Myocyte (in vitro differentiated cells): ENCODE measurements around the gene THOC7. TPM values are rescaled to one million over a fixed set of nuclear protein-coding genes. Genes with fewer than 3 reads are reported as not detected.

ENCODE experiments used
- DNase-seq: peaks from one replicate; pipeline ENCODE4 v3.0.0-alpha.2; 2012; ENCODE audit warnings: low read depth
- total RNA-seq: library from RNA; depleted of rRNA; stranded (reverse); fragments of >200 nt; gene quantifications from 2 replicates; pipeline ENCODE4 v1.2.3, GENCODE V29; 2014

Gene THOC7
- total RNA-seq, 1 donor from 2014 or later: 57.7 TPM

GRCh38 chr3:63878394-63879060 lies 14.9 kb upstream of the THOC7 start:
- DNase-seq: no peak

- DNase-seq: no peak
Observed at GRCh38 chr3:63877737-63878393, 14.3 kb upstream of the THOC7 start.

GRCh38 chr3:63876260-63876659 lies 12.7 kb upstream of the THOC7 start:
- no peak for DNase-seq

DNA sequence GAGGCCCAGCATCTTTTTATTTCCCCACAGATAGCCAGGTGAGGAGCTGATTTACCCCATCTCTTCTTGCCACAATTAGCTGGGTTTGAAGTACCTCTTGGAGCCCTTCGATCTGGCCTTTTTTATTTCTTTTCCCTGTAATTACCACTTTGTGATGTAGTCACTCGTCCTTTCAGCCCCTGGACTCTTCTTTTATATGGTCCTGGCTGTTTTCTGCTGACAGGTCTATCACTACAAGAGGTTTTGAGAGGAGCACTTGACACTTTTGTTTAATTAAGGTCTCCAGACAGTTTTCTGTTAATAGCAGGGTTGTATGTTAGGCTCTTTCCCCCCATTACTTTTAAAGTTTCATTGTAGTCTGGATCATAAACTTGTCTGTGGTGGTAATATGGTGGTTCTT lies 11.9 kb upstream of the THOC7 start:
- no peak for DNase-seq

GRCh38 chr3:63874769-63875168 lies 11.2 kb upstream of the THOC7 start:
- DNase-seq: no peak

- DNase-seq: peak; percentile 61
Observed at GRCh38 chr3:63872135-63872924, 8.7 kb upstream of the THOC7 start.

- no peak for DNase-seq
Observed at GRCh38 chr3:63870615-63871005, 7.0 kb upstream of the THOC7 start.

DNA sequence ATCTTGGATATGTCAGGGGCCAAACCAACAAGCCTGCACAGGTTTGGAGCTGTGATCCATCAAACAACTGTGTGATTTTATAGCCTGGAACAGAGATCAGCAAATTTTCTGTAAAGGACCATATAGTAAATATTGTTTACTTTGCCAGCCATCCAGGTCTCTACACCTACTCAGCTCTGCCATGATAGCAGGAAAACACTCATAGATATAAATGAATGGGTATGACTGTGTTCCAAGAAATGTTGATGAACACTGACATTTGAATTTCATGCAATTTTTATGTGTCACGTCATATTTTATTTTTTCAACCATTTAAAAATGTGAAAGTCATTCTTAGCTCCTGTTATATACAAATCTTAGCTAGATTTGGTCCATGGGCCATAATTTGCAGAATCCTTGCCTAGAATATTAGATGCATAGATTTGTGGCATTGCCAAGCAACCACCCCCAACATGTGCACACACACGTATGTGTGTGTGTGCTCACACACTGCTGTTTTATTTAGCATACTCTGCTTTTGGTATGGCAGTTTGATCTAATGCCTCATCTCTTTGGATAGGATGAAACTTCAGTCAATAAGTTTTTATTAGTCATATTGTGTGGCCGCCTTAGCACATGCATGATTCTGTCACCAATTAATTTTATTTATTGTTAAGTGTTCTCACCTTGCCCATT lies 6.5 kb upstream of the THOC7 start:
- no peak for DNase-seq

- no peak for DNase-seq
Observed at GRCh38 chr3:63867225-63867624, 3.6 kb upstream of the THOC7 start.

DNA sequence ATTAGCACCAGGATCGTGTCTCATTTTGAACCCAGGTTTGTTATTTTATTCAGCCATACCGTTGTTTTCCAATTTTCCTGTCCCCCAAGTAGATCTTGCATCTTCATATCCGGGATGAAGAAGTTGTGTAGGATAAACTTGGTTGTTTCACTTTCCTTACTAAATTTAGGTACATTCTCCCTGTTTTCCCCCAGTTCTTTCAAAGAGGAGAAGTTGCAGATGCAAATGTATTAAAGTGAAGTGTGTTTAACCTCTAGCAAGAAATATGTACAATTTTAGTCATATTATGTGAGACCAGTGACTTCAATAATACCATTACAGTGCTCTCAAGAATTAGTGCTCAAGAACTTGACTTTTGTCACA lies 1.3 kb upstream of the THOC7 start:
- DNase-seq: no peak

GRCh38 chr3:63864008-63864964 lies 681 bp upstream of the THOC7 start:
- peak; percentile 28 for DNase-seq

DNA sequence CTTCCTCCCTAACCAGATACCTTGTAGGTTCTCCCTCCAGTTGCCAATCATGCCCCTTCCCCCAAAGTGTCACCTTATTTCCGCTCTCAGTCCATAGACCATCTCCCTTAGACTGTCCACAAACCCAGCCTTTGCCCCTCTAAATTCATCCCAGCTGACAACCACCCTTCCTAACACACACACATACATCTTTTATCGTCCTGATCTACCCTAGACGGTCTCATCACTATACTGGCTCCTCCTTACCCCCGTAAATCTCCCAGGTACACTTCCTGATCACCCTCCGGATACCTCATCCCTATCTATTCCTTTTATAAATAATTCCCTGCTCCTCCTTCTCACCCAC lies 828 bp downstream of the THOC7 start:
- DNase-seq: no peak

- no peak for DNase-seq
Observed at GRCh38 chr3:63861306-63861705, 2.3 kb downstream of the THOC7 start.

- DNase-seq: no peak
Observed at GRCh38 chr3:63860776-63861175, 2.8 kb downstream of the THOC7 start.

GRCh38 chr3:63857311-63857710 lies 6.3 kb downstream of the THOC7 start:
- DNase-seq: peak; percentile 17

DNA sequence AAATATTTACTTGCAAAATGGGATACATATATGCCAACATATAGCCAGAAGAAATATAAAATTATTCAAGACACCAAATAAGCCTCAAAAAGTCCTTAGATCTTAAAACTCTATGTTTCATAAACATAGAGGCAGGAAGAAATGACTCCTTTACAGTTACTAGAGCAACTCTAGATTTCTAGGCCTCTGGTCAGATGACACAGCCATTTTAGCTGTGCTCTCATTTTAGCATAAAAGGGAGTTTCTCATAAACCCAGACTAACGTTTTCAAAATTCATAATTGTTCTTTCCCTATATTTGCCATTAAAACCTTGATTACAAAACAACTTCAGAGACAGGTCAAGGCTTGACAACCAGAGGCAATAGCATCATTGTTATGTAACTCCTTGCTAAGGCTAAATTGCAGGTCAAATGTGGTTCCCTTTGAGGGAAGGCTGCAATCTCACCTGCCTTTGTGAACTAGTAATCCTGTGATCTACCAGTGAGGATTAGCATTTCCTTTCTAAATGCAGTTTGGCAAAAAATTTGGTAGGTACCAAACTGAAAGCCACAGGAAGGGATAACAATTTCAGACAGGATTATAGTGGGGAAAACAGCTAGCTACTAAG lies 8.2 kb downstream of the THOC7 start:
- DNase-seq: no peak

- DNase-seq: no peak
Observed at GRCh38 chr3:63853106-63853505, 10.5 kb downstream of the THOC7 start.

DNA sequence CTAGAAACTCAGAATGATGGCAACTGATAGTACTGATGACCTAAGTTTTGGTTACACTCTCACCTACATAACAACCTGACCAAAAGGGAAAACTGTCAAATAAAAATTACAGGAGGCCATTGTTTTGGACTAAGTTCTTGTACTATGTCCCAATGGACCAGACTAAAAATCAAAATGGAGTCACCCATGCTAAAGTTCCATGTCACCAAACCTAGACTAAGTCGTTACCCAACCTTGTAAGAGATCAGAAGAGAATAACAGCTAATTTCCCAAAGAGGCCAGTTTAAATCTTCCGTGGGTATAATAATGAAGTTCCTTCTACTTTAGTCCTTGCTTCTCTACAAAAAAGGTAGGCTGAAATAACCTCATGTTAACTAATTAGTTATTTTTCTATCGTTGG lies 12.3 kb downstream of the THOC7 start:
- DNase-seq: no peak

DNA sequence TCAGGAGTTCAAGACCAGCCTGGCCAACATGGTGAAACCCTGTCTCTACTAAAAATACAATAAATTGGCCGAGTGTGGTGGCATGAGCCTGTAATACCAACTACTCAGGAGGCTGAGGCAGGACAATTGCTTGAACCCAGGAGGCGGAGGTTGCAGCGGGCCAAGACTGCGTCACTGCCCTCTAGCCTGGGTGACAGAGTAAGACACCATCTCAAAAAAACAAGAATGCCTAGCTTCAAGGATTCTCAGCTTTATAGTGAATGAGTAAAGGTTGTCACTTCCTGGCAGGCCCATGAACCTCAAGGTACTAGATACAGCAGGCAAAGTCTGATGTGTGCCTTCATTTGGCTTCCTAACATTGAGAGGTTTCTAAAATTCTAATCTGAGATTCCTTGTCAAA lies 14.4 kb downstream of the THOC7 start:
- DNase-seq: no peak

GRCh38 chr3:63847718-63848450 lies 15.7 kb downstream of the THOC7 start:
- DNase-seq: no peak
